ENCODE data around the gene NDST1.
A peak's percentile ranks its signal among the peaks of the same experiment; 100 is the strongest.
"Not testable (repeated sequence)": the region's sequence is repeated elsewhere in the genome, so short reads cannot be mapped to it uniquely, and the experiment has no call there.

Gene NDST1

GRCh38 chr5:150508277-150508640 lies 328 bp downstream of the NDST1 start:
- no peak for DNase-seq (ENCODE audit: low spot score)

- no peak for DNase-seq (ENCODE audit: low spot score)
These were observed 897 bp downstream of the NDST1 start for GRCh38 chr5:150508828-150509227.

GRCh38 chr5:150509992-150510391 lies 2.1 kb downstream of the NDST1 start:
- DNase-seq (ENCODE audit: low spot score) = no peak

GRCh38 chr5:150510460-150511263 lies 2.7 kb downstream of the NDST1 start:
- no peak for DNase-seq (ENCODE audit: low spot score)

- DNase-seq (ENCODE audit: low spot score) = no peak
These were observed 3.8 kb downstream of the NDST1 start for GRCh38 chr5:150511578-150512367.

- DNase-seq (ENCODE audit: low spot score) = no peak
These were observed 4.4 kb downstream of the NDST1 start for GRCh38 chr5:150512368-150512747.

- no peak for DNase-seq (ENCODE audit: low spot score)
These were observed 5.7 kb downstream of the NDST1 start for GRCh38 chr5:150513375-150514309.

- no peak for DNase-seq (ENCODE audit: low spot score)
These were observed 6.8 kb downstream of the NDST1 start for GRCh38 chr5:150514708-150515211.

- no peak for DNase-seq (ENCODE audit: low spot score)
These were observed 7.5 kb downstream of the NDST1 start for GRCh38 chr5:150515446-150515845.

GRCh38 chr5:150516011-150516410 lies 8.1 kb downstream of the NDST1 start:
- DNase-seq (ENCODE audit: low spot score) = peak; percentile 65

GRCh38 chr5:150517272-150518152 lies 9.6 kb downstream of the NDST1 start:
- DNase-seq (ENCODE audit: low spot score) = peak; percentile 15

- DNase-seq (ENCODE audit: low spot score) = not testable (repeated sequence)
These were observed 11.0 kb downstream of the NDST1 start for GRCh38 chr5:150518712-150519559.

- DNase-seq (ENCODE audit: low spot score) = no peak
These were observed 11.6 kb downstream of the NDST1 start for GRCh38 chr5:150519560-150519945.

- no peak for DNase-seq (ENCODE audit: low spot score)
These were observed 12.0 kb downstream of the NDST1 start for GRCh38 chr5:150519978-150520377.

- no peak for DNase-seq (ENCODE audit: low spot score)
These were observed 13.0 kb downstream of the NDST1 start for GRCh38 chr5:150520747-150521521.

GRCh38 chr5:150521522-150521817 lies 13.5 kb downstream of the NDST1 start:
- no peak for DNase-seq (ENCODE audit: low spot score)

GRCh38 chr5:150521939-150522503 lies 14.1 kb downstream of the NDST1 start:
- no peak for DNase-seq (ENCODE audit: low spot score)

- no peak for DNase-seq (ENCODE audit: low spot score)
These were observed 14.8 kb downstream of the NDST1 start for GRCh38 chr5:150522504-150523414.

All from hematopoietic multipotent progenitor cell treated with erythropoietin and hydrocortisone succinate and interleukin-3 and kit ligand, for 15 days (in vitro differentiated cells).